Smooth muscle cell (in vitro differentiated cells): ENCODE data around the gene MEGF8. TPM values are rescaled to one million over a fixed set of nuclear protein-coding genes. Genes with fewer than 3 reads are reported as not detected.
A peak's percentile ranks its signal among the peaks of the same experiment; 100 is the strongest.

ENCODE experiments used
- DNase-seq: peaks from one replicate; lab custom pipeline; 2025; ENCODE audit not compliant: unreplicated experiment; lab: John Stamatoyannopoulos, UW
- H2AFZ ChIP-seq: fragments of 200-600 bp; sonication (generic); 2 replicates; pipeline ENCODE4 v1.6.0; 2016; ENCODE audit warnings: antibody characterized with exemption, low read depth, mild to moderate bottlenecking
- H3F3A ChIP-seq: fragments of 200-600 bp; sonication (generic); 2 replicates; pipeline ENCODE4 v1.6.0; 2017; ENCODE audit warnings: antibody characterized with exemption, low read depth
- H3K27ac ChIP-seq: fragments of 200-600 bp; sonication (generic); 2 replicates; pipeline ENCODE4 v1.5.1; 2016; ENCODE audit warnings: low read depth, mild to moderate bottlenecking
- H3K27me3 ChIP-seq: fragments of 200-600 bp; sonication (generic); 2 replicates; pipeline ENCODE4 v1.6.1; 2016; ENCODE audit warnings: low read depth, mild to moderate bottlenecking
- H3K36me3 ChIP-seq: fragments of 200-600 bp; sonication (generic); 2 replicates; pipeline ENCODE4 v1.5.1; 2016; ENCODE audit warnings: low read depth
- H3K4me1 ChIP-seq: fragments of 200-600 bp; sonication (generic); 2 replicates; pipeline ENCODE4 v1.5.1; 2016; ENCODE audit warnings: low read depth
- H3K4me2 ChIP-seq: fragments of 200-600 bp; sonication (generic); 2 replicates; pipeline ENCODE4 v1.6.0; 2016; ENCODE audit warnings: mild to moderate bottlenecking
- H3K4me3 ChIP-seq: fragments of 200-600 bp; sonication (generic); 2 replicates; pipeline ENCODE4 v1.5.1; 2016; ENCODE audit warnings: mild to moderate bottlenecking
- H3K79me2 ChIP-seq: fragments of 200-600 bp; sonication (generic); 2 replicates; pipeline ENCODE4 v1.6.0; 2016; ENCODE audit warnings: low read depth, mild to moderate bottlenecking
- H3K9ac ChIP-seq: fragments of 200-600 bp; sonication (generic); 2 replicates; pipeline ENCODE4 v1.6.0; 2016; ENCODE audit warnings: low read depth
- H3K9me3 ChIP-seq: fragments of 200-600 bp; sonication (generic); replicated peaks from 2 replicates; pipeline ENCODE4 v1.5.1; 2016; ENCODE audit warnings: low read depth
- H4K20me1 ChIP-seq: fragments of 200-600 bp; sonication (generic); 2 replicates; pipeline ENCODE4 v1.6.0; 2016; ENCODE audit warnings: low read depth
- CTCF ChIP-seq: fragments of 200-600 bp; sonication (generic); IDR thresholded peaks from 2 replicates; pipeline ENCODE4 v1.5.1; 2017; ENCODE audit warnings: borderline replicate concordance, mild to moderate bottlenecking, antibody characterized with exemption; ENCODE audit not compliant: insufficient read depth, poor library complexity, severe bottlenecking
- WGBS: methylation state at CpG from one replicate; pipeline ENCODE4 v1.1.7; 2016; ENCODE audit warnings: low lambda C conversion rate; 5-methylcytosine and 5-hydroxymethylcytosine counted together
- polyA plus RNA-seq: library from polyadenylated mRNA; unstranded; fragments of >200 nt; fragmentation: Nextera tagmentation; extraction: Ambion mirVana; gene quantifications from 2 replicates; pipeline ENCODE4 v1.2.1, GENCODE V29; 2016
- total RNA-seq: library from RNA; depleted of rRNA; stranded (reverse); fragments of >200 nt; gene quantifications from 2 replicates; pipeline ENCODE4 v1.2.3, GENCODE V29; 2014

Gene MEGF8
- total and polyA plus RNA-seq, 2 experiments from 2014 or later: 8.2 to 16.4 TPM

- Histone ChIP-seq H3F3A (no peaks in the 10 kb centered on the region), H4K20me1 (no peaks in the 10 kb centered on the region), H3K4me1 (peaks cover 12% of the 10 kb centered on the region), H3K36me3 (no peaks in the 10 kb centered on the region), H3K4me2 (peak overlapping the region; percentile 85), H3K4me3 (peak overlapping the region; percentile 54), H2AFZ (peak overlapping the region; percentile 85), H3K79me2 (no peaks in the 10 kb centered on the region), H3K27ac (peak overlapping the region; percentile 81), H3K27me3 (peaks cover 5% of the 10 kb centered on the region), H3K9me3 (no peaks in the 10 kb centered on the region), H3K9ac (peak overlapping the region; percentile 81)
- TF ChIP-seq CTCF: no peak
- DNase-seq: peak; percentile 93
- WGBS: 4% methylated on average over 39 of the region's 42 CpGs
These were observed 71.2 kb downstream of the MEGF8 start for GRCh38 chr19:42396381-42397262.

- peak overlapping the region; percentile 83 for H3K4me2 ChIP-seq
- H3K27me3 ChIP-seq: no peaks in the 10 kb centered on the region
- no peaks in the 10 kb centered on the region for H3F3A ChIP-seq
- no peaks in the 10 kb centered on the region for H3K9me3 ChIP-seq
- no peaks in the 10 kb centered on the region for H3K36me3 ChIP-seq
- H2AFZ ChIP-seq: peak overlapping the region; percentile 71
- DNase-seq: no peak
- H3K4me3 ChIP-seq: peak overlapping the region; percentile 54
- peak overlapping the region; percentile 63 for H3K9ac ChIP-seq
- no peaks in the 10 kb centered on the region for H4K20me1 ChIP-seq
- H3K27ac ChIP-seq: peak overlapping the region; percentile 34
- WGBS: 28% methylated on average over 25 of the region's 25 CpGs
- H3K4me1 ChIP-seq: peaks cover 12% of the 10 kb centered on the region
- TF ChIP-seq CTCF: no peak
- no peaks in the 10 kb centered on the region for H3K79me2 ChIP-seq
These were observed 72.1 kb downstream of the MEGF8 start for GRCh38 chr19:42397263-42398166.

- no peaks in the 10 kb centered on the region for H3K9me3 ChIP-seq
- 95% methylated on average over 1 of the region's 1 CpG for WGBS
- H3K79me2 ChIP-seq: no peaks in the 10 kb centered on the region
- no peak for TF ChIP-seq CTCF
- H3K27me3 ChIP-seq: no peaks in the 10 kb centered on the region
- H3K9ac ChIP-seq: no peak overlapping the region
- H3K36me3 ChIP-seq: no peaks in the 10 kb centered on the region
- no peak overlapping the region for H3K27ac ChIP-seq
- no peaks in the 10 kb centered on the region for H3F3A ChIP-seq
- no peak overlapping the region for H3K4me3 ChIP-seq
- H3K4me2 ChIP-seq: no peak overlapping the region
- H3K4me1 ChIP-seq: peaks cover 12% of the 10 kb centered on the region
- DNase-seq: no peak
- no peak overlapping the region for H2AFZ ChIP-seq
- H4K20me1 ChIP-seq: no peaks in the 10 kb centered on the region
These were observed 75.0 kb downstream of the MEGF8 start for GRCh38 chr19:42400404-42400803.
